Adrenal gland (tissue), 5 donors: Measurements from ENCODE around the gene PRKN.

Source experiments
- CTCF ChIP-seq, 6 experiments: fragments of 450-650 bp in 4 of 6; fragments of 200-600 bp in 2 of 6; sonication (generic) in 1 of 6; IDR thresholded peaks; 1 replicate in 5 of 6; 2 replicates in 1 of 6; pipeline versions ENCODE4 v1.5.1 to v1.8.0; 2016 to 2021; ENCODE audit warnings: antibody characterized with exemption in 6 of 6, mild to moderate bottlenecking in 2 of 6, moderate library complexity in 1 of 6
- POLR2A ChIP-seq, 2 donors: fragments of 450-650 bp; IDR thresholded peaks; one replicate each; pipeline ENCODE4 v1.6.1; 2017; ENCODE audit warnings: antibody characterized with exemption in 2 of 2, mild to moderate bottlenecking in 2 of 2, moderate library complexity in 1 of 2
- donor health status: DM: no; HTN: no; CAD: no.

- TF ChIP-seq CTCF (IDR thresholded peaks at IDR 0.05) (no peak), POLR2A (IDR thresholded peaks at IDR 0.05) (no peak)
Observed at GRCh38 chr6:161747506-161747905, 980.1 kb downstream of the PRKN start.
